Measurements from ENCODE around the gene IL15RA.
"Not testable (repeated sequence)": the region's sequence is repeated elsewhere in the genome, so short reads cannot be mapped to it uniquely, and the experiment has no call there.

The IL15RA gene

DNA sequence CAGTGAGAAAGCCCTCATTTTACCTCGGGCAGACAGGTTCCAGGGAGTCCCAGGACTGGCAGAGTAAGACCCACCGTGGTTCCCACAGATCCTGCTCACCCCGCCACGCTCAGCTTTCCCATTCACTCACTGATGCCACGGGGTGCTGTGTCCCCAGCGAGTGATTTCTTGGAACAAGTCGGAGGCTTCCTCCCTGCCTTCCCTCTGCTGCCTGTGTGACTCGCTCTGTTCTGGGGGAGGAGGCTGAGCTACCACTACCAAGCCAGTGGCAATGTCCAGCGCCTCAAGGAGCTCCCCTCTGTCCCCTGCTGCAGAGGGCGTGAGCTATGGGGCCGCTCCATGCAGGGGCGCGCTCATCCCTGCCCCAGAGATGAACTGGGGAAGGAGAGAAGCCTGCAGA, 12.6 kb downstream of the IL15RA start:
- H3K79me1 ChIP-seq (ENCODE audit: low read length): no peaks in the 10 kb centered on the region
- H3K9me3 ChIP-seq (ENCODE audit: insufficient read depth, low read depth, low read length): no peaks in the 10 kb centered on the region
- no peak overlapping the region for H3K18ac ChIP-seq (ENCODE audit: low read length)
- no peak overlapping the region for H3K9ac ChIP-seq (ENCODE audit: low read length)
- no peak overlapping the region for H3K4ac ChIP-seq (ENCODE audit: low read depth, low read length)
- no peak overlapping the region for H3K23ac ChIP-seq (ENCODE audit: low read length)
- DNase-seq: no peak
- no peak overlapping the region for H3K4me2 ChIP-seq (ENCODE audit: low read length)
- H2BK12ac ChIP-seq (ENCODE audit: low read length): no peak overlapping the region
- no peak overlapping the region for H2AFZ ChIP-seq (ENCODE audit: insufficient read depth, low read length, poor library complexity)
- no peaks in the 10 kb centered on the region for H3K4me1 ChIP-seq (ENCODE audit: control insufficient read depth in 1 of 2, insufficient read depth in 2 of 2, low read length in 2 of 2)
- H4K91ac ChIP-seq (ENCODE audit: low read depth, low read length): no peak overlapping the region
- no peak overlapping the region for H2BK120ac ChIP-seq (ENCODE audit: insufficient read depth, low read length, poor library complexity)
- no peaks in the 10 kb centered on the region for H3K27me3 ChIP-seq (ENCODE audit: insufficient read depth, low read length)
- H3K36me3 ChIP-seq (ENCODE audit: control insufficient read depth in 1 of 2, insufficient read depth in 2 of 2, low read length in 2 of 2): no peaks in the 10 kb centered on the region
- no peak overlapping the region for H2BK5ac ChIP-seq (ENCODE audit: low read depth, low read length, poor library complexity)
- no CpG with 5 or more reads among the region's 13 CpGs for WGBS (ENCODE audit: extremely low coverage, insufficient coverage, insufficient read length)
- no peak overlapping the region for H4K8ac ChIP-seq (ENCODE audit: low read depth, low read length)
- H2AK5ac ChIP-seq (ENCODE audit: low read length): no peak overlapping the region
- H4K12ac ChIP-seq (ENCODE audit: low read depth, low read length): no peak overlapping the region
- no peak overlapping the region for H3K14ac ChIP-seq (ENCODE audit: low read length)
- H3K79me2 ChIP-seq (ENCODE audit: control insufficient read depth, insufficient read depth, low read length, poor library complexity): no peaks in the 10 kb centered on the region
- no peak overlapping the region for H3K4me3 ChIP-seq (ENCODE audit: low read depth, low read length)
- no peak overlapping the region for H3K27ac ChIP-seq (ENCODE audit: low read depth, low read length)

DNA sequence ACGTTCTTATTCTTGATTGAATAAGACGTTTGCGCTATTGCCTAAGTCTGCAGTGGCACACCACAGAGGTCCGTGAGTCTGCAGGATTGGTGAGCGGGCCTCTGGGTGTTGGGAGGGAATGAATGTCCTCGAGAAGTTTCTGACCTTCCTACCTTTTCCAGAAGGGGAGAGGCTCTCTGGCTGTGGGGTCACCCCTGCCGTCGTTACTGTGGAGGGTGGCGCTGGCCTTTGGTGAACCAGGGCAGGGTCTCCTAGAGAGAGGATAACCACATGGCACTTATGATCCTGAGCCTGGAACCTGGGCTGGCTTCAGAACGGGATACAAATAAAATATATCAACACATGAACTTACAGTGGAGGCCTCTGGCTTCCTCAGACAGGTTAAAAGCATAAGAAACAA, 13.8 kb downstream of the IL15RA start:
- Histone ChIP-seq H2BK12ac (ENCODE audit: low read length) (no peak overlapping the region), H3K79me2 (ENCODE audit: control insufficient read depth, insufficient read depth, low read length, poor library complexity) (no peaks in the 10 kb centered on the region), H2AFZ (ENCODE audit: insufficient read depth, low read length, poor library complexity) (no peak overlapping the region), H4K12ac (ENCODE audit: low read depth, low read length) (no peak overlapping the region), H3K79me1 (ENCODE audit: low read length) (no peaks in the 10 kb centered on the region), H3K14ac (ENCODE audit: low read length) (no peak overlapping the region), H3K9ac (ENCODE audit: low read length) (no peak overlapping the region), H2BK5ac (ENCODE audit: low read depth, low read length, poor library complexity) (no peak overlapping the region), H3K4me2 (ENCODE audit: low read length) (no peak overlapping the region), H3K36me3 (ENCODE audit: control insufficient read depth in 1 of 2, insufficient read depth in 2 of 2, low read length in 2 of 2) (no peaks in the 10 kb centered on the region), H4K91ac (ENCODE audit: low read depth, low read length) (no peak overlapping the region), H4K8ac (ENCODE audit: low read depth, low read length) (no peak overlapping the region), H3K27ac (ENCODE audit: low read depth, low read length) (no peak overlapping the region), H2AK5ac (ENCODE audit: low read length) (no peak overlapping the region), H3K18ac (ENCODE audit: low read length) (no peak overlapping the region), H3K4me3 (ENCODE audit: low read depth, low read length) (no peak overlapping the region), H3K23ac (ENCODE audit: low read length) (no peak overlapping the region), H3K4me1 (ENCODE audit: control insufficient read depth in 1 of 2, insufficient read depth in 2 of 2, low read length in 2 of 2) (no peaks in the 10 kb centered on the region), H2BK120ac (ENCODE audit: insufficient read depth, low read length, poor library complexity) (no peak overlapping the region), H3K4ac (ENCODE audit: low read depth, low read length) (no peak overlapping the region), H3K9me3 (ENCODE audit: insufficient read depth, low read depth, low read length) (no peaks in the 10 kb centered on the region), H3K27me3 (ENCODE audit: insufficient read depth, low read length) (no peaks in the 10 kb centered on the region)
- no peak for DNase-seq
- no CpG with 5 or more reads among the region's 10 CpGs for WGBS (ENCODE audit: extremely low coverage, insufficient coverage, insufficient read length)

GRCh38 chr10:5963071-5963470, 14.3 kb downstream of the IL15RA start:
- no peak for DNase-seq
- H3K23ac ChIP-seq (ENCODE audit: low read length): no peak overlapping the region

DNA sequence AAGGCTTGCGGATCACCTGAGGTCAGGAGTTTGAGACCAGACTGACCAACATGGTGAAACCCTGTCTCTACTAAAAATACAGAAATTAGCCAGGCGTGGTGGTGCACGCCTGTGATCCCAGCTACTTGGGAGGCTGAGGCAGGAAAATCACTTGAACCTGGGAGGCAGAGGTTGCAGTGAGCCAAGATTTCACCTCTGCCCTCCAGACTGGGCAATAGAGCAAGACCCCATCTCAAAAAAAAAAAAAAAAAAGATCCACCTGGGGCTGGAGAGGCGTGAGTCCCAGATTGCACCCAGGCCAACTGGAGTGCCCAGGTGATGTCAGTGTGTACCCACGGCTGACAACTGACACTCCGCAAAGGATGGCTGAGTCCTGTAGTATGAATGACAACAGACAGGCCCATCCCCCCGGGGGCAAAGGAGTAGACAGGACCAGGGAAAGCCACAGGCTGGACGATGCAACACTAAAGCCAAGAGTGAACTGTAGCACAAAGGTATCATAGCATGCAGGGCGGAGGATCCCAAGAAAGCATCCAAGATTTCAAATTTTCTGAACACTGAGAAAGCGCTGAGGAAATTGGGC, 14.9 kb downstream of the IL15RA start:
- not testable (repeated sequence) for H3K4ac ChIP-seq (ENCODE audit: low read depth, low read length); H3K14ac ChIP-seq (ENCODE audit: low read length); H4K91ac ChIP-seq (ENCODE audit: low read depth, low read length); H3K23ac ChIP-seq (ENCODE audit: low read length); H3K27ac ChIP-seq (ENCODE audit: low read depth, low read length); H3K4me3 ChIP-seq (ENCODE audit: low read depth, low read length); H3K36me3 ChIP-seq (ENCODE audit: control insufficient read depth in 1 of 2, insufficient read depth in 2 of 2, low read length in 2 of 2); H3K4me1 ChIP-seq (ENCODE audit: control insufficient read depth in 1 of 2, insufficient read depth in 2 of 2, low read length in 2 of 2); H2BK5ac ChIP-seq (ENCODE audit: low read depth, low read length, poor library complexity); H2BK12ac ChIP-seq (ENCODE audit: low read length); H4K8ac ChIP-seq (ENCODE audit: low read depth, low read length); H2AK5ac ChIP-seq (ENCODE audit: low read length); H3K9ac ChIP-seq (ENCODE audit: low read length); H2AFZ ChIP-seq (ENCODE audit: insufficient read depth, low read length, poor library complexity); H3K4me2 ChIP-seq (ENCODE audit: low read length); H3K18ac ChIP-seq (ENCODE audit: low read length); DNase-seq; H2BK120ac ChIP-seq (ENCODE audit: insufficient read depth, low read length, poor library complexity); H3K79me1 ChIP-seq (ENCODE audit: low read length); H3K79me2 ChIP-seq (ENCODE audit: control insufficient read depth, insufficient read depth, low read length, poor library complexity); H3K27me3 ChIP-seq (ENCODE audit: insufficient read depth, low read length); H4K12ac ChIP-seq (ENCODE audit: low read depth, low read length); H3K9me3 ChIP-seq (ENCODE audit: insufficient read depth, low read depth, low read length)
- WGBS (ENCODE audit: extremely low coverage, insufficient coverage, insufficient read length): no CpG with 5 or more reads among the region's 10 CpGs

More at GRCh38 chr10:5963071-5963470, 14.3 kb downstream of the IL15RA start:
- no peak overlapping the region for H3K4me2 ChIP-seq (ENCODE audit: low read length)
- no peaks in the 10 kb centered on the region for H3K79me2 ChIP-seq (ENCODE audit: control insufficient read depth, insufficient read depth, low read length, poor library complexity)
- no peak overlapping the region for H4K12ac ChIP-seq (ENCODE audit: low read depth, low read length)
- H3K4me1 ChIP-seq (ENCODE audit: control insufficient read depth in 1 of 2, insufficient read depth in 2 of 2, low read length in 2 of 2): no peaks in the 10 kb centered on the region
- no peak overlapping the region for H3K4ac ChIP-seq (ENCODE audit: low read depth, low read length)
- no peak overlapping the region for H2BK120ac ChIP-seq (ENCODE audit: insufficient read depth, low read length, poor library complexity)
- no peak overlapping the region for H2AFZ ChIP-seq (ENCODE audit: insufficient read depth, low read length, poor library complexity)
- H4K91ac ChIP-seq (ENCODE audit: low read depth, low read length): no peak overlapping the region
- no peak overlapping the region for H2BK5ac ChIP-seq (ENCODE audit: low read depth, low read length, poor library complexity)
- H4K8ac ChIP-seq (ENCODE audit: low read depth, low read length): no peak overlapping the region
- no peak overlapping the region for H2BK12ac ChIP-seq (ENCODE audit: low read length)
- H3K36me3 ChIP-seq (ENCODE audit: control insufficient read depth in 1 of 2, insufficient read depth in 2 of 2, low read length in 2 of 2): no peaks in the 10 kb centered on the region
- no peak overlapping the region for H3K14ac ChIP-seq (ENCODE audit: low read length)
- H3K27ac ChIP-seq (ENCODE audit: low read depth, low read length): no peak overlapping the region
- no peak overlapping the region for H3K18ac ChIP-seq (ENCODE audit: low read length)
- H3K79me1 ChIP-seq (ENCODE audit: low read length): no peaks in the 10 kb centered on the region
- H3K27me3 ChIP-seq (ENCODE audit: insufficient read depth, low read length): no peaks in the 10 kb centered on the region
- H3K4me3 ChIP-seq (ENCODE audit: low read depth, low read length): no peak overlapping the region
- H3K9me3 ChIP-seq (ENCODE audit: insufficient read depth, low read depth, low read length): no peaks in the 10 kb centered on the region
- no CpG with 5 or more reads among the region's 7 CpGs for WGBS (ENCODE audit: extremely low coverage, insufficient coverage, insufficient read length)
- no peak overlapping the region for H3K9ac ChIP-seq (ENCODE audit: low read length)
- no peak overlapping the region for H2AK5ac ChIP-seq (ENCODE audit: low read length)

All from trophoblast cell (in vitro differentiated cells and primary cell).